GM21367 (cell line): Measurements from ENCODE around the gene CAMK1.

ENCODE experiments used
- ATAC-seq: cut with Tn5 transposase; IDR thresholded peaks from one replicate; pipeline ENCODE4 v1.9.1; 2021; ENCODE audit not compliant: unreplicated experiment

The CAMK1 gene

GRCh38 chr3:9713142-9713541, 56.6 kb downstream of the CAMK1 start:
- ATAC-seq, result no peak

GRCh38 chr3:9712415-9712814, 57.3 kb downstream of the CAMK1 start:
- no peak for ATAC-seq

- ATAC-seq, result no peak
Measured at GRCh38 chr3:9710174-9710739, 59.5 kb downstream of the CAMK1 start.
